ENCODE data around the gene UBE2D2.

- TF ChIP-seq EZH2phosphoT487 (IDR thresholded peaks at IDR 0.05; ENCODE audit: insufficient read depth, low read depth): no peak
- no peak for TF ChIP-seq EZH2 (IDR thresholded peaks at IDR 0.05; ENCODE audit: insufficient read depth, poor library complexity, severe bottlenecking)
Observed at GRCh38 chr5:139647506-139648204, 86.5 kb downstream of the UBE2D2 start.

All from GM23248 (cell line).